CD14-positive monocyte (primary cell): ENCODE measurements around the gene KLHL25. TPM values are rescaled to one million over a fixed set of nuclear protein-coding genes. Genes with fewer than 3 reads are reported as not detected.
"Not testable (repeated sequence)": the region's sequence is repeated elsewhere in the genome, so short reads cannot be mapped to it uniquely, and the experiment has no call there.

Experiments
- DNase-seq, 3 donors: peaks; one replicate each; pipeline ENCODE4 v3.0.0-alpha.2; 2011 to 2022
- H2AFZ ChIP-seq: 2 replicates; pipeline ENCODE4 v1.6.0; 2012; ENCODE audit warnings: mild to moderate bottlenecking, low read depth, low read length, inconsistent platforms; ENCODE audit not compliant: insufficient read depth, poor library complexity, severe bottlenecking
- H3K27ac ChIP-seq, 2 donors: 1 replicate in 1 of 2; 2 replicates in 1 of 2; pipeline ENCODE4 v1.5.1; 2012 to 2013; ENCODE audit warnings: low read length in 2 of 2, control low read depth in 1 of 2, inconsistent platforms in 1 of 2, low read depth in 1 of 2, mild to moderate bottlenecking in 1 of 2
- H3K27me3 ChIP-seq, 2 donors: one replicate each; pipeline versions ENCODE4 v1.6.0 to v1.6.1; 2011 to 2013; ENCODE audit warnings: low read length in 2 of 2; ENCODE audit not compliant: control insufficient read depth in 2 of 2, insufficient read depth in 2 of 2
- H3K36me3 ChIP-seq, 2 donors: replicated peaks in 1 of 2; 1 replicate in 1 of 2; 2 replicates in 1 of 2; pipeline versions ENCODE4 v1.5.1 to v1.6.1; 2012 to 2013; ENCODE audit warnings: low read length in 2 of 2, control low read depth in 1 of 2, inconsistent platforms in 1 of 2, mild to moderate bottlenecking in 1 of 2; ENCODE audit not compliant: insufficient read depth in 2 of 2, control insufficient read depth in 1 of 2
- H3K4me1 ChIP-seq, 2 donors: 1 replicate in 1 of 2; 2 replicates in 1 of 2; pipeline versions ENCODE4 v1.5.1 to v1.6.1; 2012 to 2013; ENCODE audit warnings: low read length in 2 of 2, control low read depth in 1 of 2, inconsistent platforms in 1 of 2, mild to moderate bottlenecking in 1 of 2, moderate library complexity in 1 of 2; ENCODE audit not compliant: insufficient read depth in 2 of 2, control insufficient read depth in 1 of 2
- H3K4me2 ChIP-seq: replicated peaks from 2 replicates; pipeline ENCODE3; 2012; ENCODE audit warnings: low read length, moderate library complexity, mild to moderate bottlenecking; ENCODE audit not compliant: poor library complexity, severe bottlenecking; ENCODE audit errors: extremely low read depth
- H3K4me3 ChIP-seq, 3 experiments: fragments of 200-600 bp in 1 of 3; sonication (generic) in 1 of 3; replicated peaks in 1 of 3; 1 replicate in 2 of 3; 2 replicates in 1 of 3; pipeline ENCODE4 v1.5.1; 2011 to 2013; ENCODE audit warnings: low read length in 3 of 3, mild to moderate bottlenecking in 3 of 3, control low read depth in 2 of 3, low read depth in 2 of 3, inconsistent platforms in 1 of 3, moderate library complexity in 1 of 3
- H3K79me2 ChIP-seq: 2 replicates; pipeline ENCODE4 v1.6.0; 2012; ENCODE audit warnings: mild to moderate bottlenecking, control low read depth, inconsistent platforms, low read length, moderate library complexity; ENCODE audit not compliant: insufficient read depth
- H3K9ac ChIP-seq: 2 replicates; pipeline ENCODE4 v1.6.0; 2017; ENCODE audit warnings: low read length, mild to moderate bottlenecking; ENCODE audit not compliant: insufficient read depth, poor library complexity, severe bottlenecking
- H3K9me3 ChIP-seq, 2 donors: replicated peaks in 1 of 2; 1 replicate in 1 of 2; 2 replicates in 1 of 2; pipeline versions ENCODE4 v1.5.1 to v1.6.1; 2012 to 2013; ENCODE audit warnings: low read length in 2 of 2, control low read depth in 1 of 2; ENCODE audit not compliant: control insufficient read depth in 1 of 2, insufficient read depth in 1 of 2
- H4K20me1 ChIP-seq: 2 replicates; pipeline ENCODE4 v1.6.0; 2012; ENCODE audit warnings: mild to moderate bottlenecking, low read length, control low read depth, moderate library complexity; ENCODE audit not compliant: insufficient read depth
- H3K27ac Mint-ChIP-seq, 7 donors: one replicate each; pipeline ENCODE4 v1.8.0; 2020; ENCODE audit warnings: mild to moderate bottlenecking in 7 of 7, mixed read lengths in 7 of 7, moderate library complexity in 6 of 7, inconsistent platforms in 2 of 7
- H3K27me3 Mint-ChIP-seq, 3 donors: one replicate each; pipeline ENCODE4 v1.8.0; 2021 to 2022; ENCODE audit warnings: low read depth in 3 of 3, mild to moderate bottlenecking in 3 of 3, mixed read lengths in 3 of 3, moderate library complexity in 3 of 3, inconsistent platforms in 1 of 3
- H3K36me3 Mint-ChIP-seq, 2 donors: one replicate each; pipeline ENCODE4 v1.8.0; 2020; ENCODE audit warnings: mixed read lengths in 2 of 2, inconsistent platforms in 1 of 2, mild to moderate bottlenecking in 1 of 2
- H3K4me1 Mint-ChIP-seq: one replicate; pipeline ENCODE4 v1.8.0; 2020; ENCODE audit warnings: mild to moderate bottlenecking, mixed read lengths
- H3K4me3 Mint-ChIP-seq, 2 donors: one replicate each; pipeline ENCODE4 v1.8.0; 2020; ENCODE audit warnings: mild to moderate bottlenecking in 2 of 2, mixed read lengths in 2 of 2, moderate library complexity in 1 of 2
- H3K9me3 Mint-ChIP-seq, 7 donors: one replicate each; pipeline ENCODE4 v1.8.0; 2020 to 2022; ENCODE audit warnings: mixed read lengths in 7 of 7, mild to moderate bottlenecking in 6 of 7, moderate library complexity in 6 of 7, inconsistent platforms in 2 of 7
- CTCF ChIP-seq: fragments of 200-600 bp; IDR thresholded peaks from one replicate; pipeline ENCODE4 v1.8.0; 2022; ENCODE audit warnings: antibody characterized with exemption, mild to moderate bottlenecking
- whole genome bisulfite sequencing: methylation state at CpG from one replicate; pipeline ENCODE4 v1.1.5; 2013; ENCODE audit warnings: missing lambda C conversion rate; ENCODE audit not compliant: insufficient coverage; 5-methylcytosine and 5-hydroxymethylcytosine counted together
- intact Hi-C, 2 donors: fragments of 100-400 bp; cut with micrococcal nuclease; formaldehyde crosslinking; loops; one replicate each; pipeline versions ENCODE4 v1.15.0 to v1.15.1; 2023
- polyA plus RNA-seq, 3 donors: library from polyadenylated mRNA; depleted of rRNA in 1 of 3; unstranded in 2 of 3; stranded (reverse) in 1 of 3; fragments of 300-500 nt in 2 of 3; fragments of >200 nt in 1 of 3; fragmentation: Illumina TruSeq in 2 of 3; gene quantifications; 1 replicate in 2 of 3; 2 replicates in 1 of 3; pipeline ENCODE4 v1.2.3, GENCODE V29; 2012 to 2021

KLHL25 gene
- polyA plus RNA-seq, 3 donors = 0.27 to 0.60 (median 0.40) TPM

DNA sequence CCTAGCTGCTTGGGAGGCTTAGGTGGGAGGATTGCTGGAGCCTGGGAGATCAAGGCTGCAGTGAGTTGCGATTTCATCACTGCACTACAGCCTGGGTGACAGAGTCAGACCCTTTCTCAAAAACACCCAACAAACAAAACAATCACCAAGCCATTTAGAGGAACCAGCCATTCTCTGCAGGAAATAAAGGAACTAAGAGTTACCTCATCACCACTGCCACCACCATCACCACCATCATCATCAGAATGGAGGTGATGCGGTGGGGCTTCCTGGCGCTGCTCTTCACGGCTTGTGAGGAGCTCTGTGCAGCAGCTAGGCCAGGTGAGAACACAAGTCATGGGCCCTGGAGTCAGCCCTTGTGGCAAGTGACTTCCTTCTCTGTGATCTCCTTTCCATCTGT lies 37.7 kb upstream of the KLHL25 start:
- Histone ChIP-seq H3K36me3 (no peaks in the 10 kb centered on the region), H3K4me1 (peaks cover 14% of the 10 kb centered on the region in 2 donors), H3K9me3 (no peaks in the 10 kb centered on the region), H3K4me2 (peak overlapping the region; percentile 34), H3K79me2 (no peaks in the 10 kb centered on the region), H3K4me3 (peak overlapping the region in 1 of 3 experiments; percentile 42), H2AFZ (peak overlapping the region; percentile 26), H4K20me1 (no peaks in the 10 kb centered on the region), H3K27ac (peak overlapping the region; percentile 56 to 71), H3K9ac (no peak overlapping the region), H3K27me3 (no peaks in the 10 kb centered on the region)
- Mint-ChIP-seq H3K9me3 (peaks cover 0 to 2% (median 0%) of the 10 kb centered on the region in 7 donors), H3K4me1 (peaks cover 24% of the 10 kb centered on the region), H3K4me3 (peak overlapping the region in 1 of 2 donors; percentile 33), H3K27ac (peak overlapping the region; percentile 68 to 90 (median 86)), H3K36me3 (no peaks in the 10 kb centered on the region), H3K27me3 (peaks cover 2 to 8% (median 2%) of the 10 kb centered on the region in 3 donors)
- TF ChIP-seq CTCF = no peak
- no CpG with 5 or more reads among the region's 4 CpGs for WGBS
- peak; percentile 79 to 86 (median 83) for DNase-seq
- intact Hi-C loops = no loop called here

GRCh38 chr15:85831415-85832113 lies 36.8 kb upstream of the KLHL25 start:
- intact Hi-C loops = no loop called here
- Histone ChIP-seq H4K20me1 (no peaks in the 10 kb centered on the region), H3K27ac (peak overlapping the region; percentile 56 to 71), H3K27me3 (no peaks in the 10 kb centered on the region), H3K4me1 (peaks cover 14% of the 10 kb centered on the region in 2 donors), H3K9me3 (no peaks in the 10 kb centered on the region), H3K9ac (no peak overlapping the region), H3K79me2 (no peaks in the 10 kb centered on the region), H3K36me3 (no peaks in the 10 kb centered on the region), H2AFZ (no peak overlapping the region), H3K4me3 (peak overlapping the region in 1 of 3 experiments; percentile 42), H3K4me2 (peak overlapping the region; percentile 34)
- Mint-ChIP-seq H3K27me3 (peaks cover 2 to 6% (median 2%) of the 10 kb centered on the region in 3 donors), H3K4me3 (no peak overlapping the region), H3K36me3 (no peaks in the 10 kb centered on the region), H3K4me1 (peaks cover 24% of the 10 kb centered on the region), H3K27ac (peak overlapping the region; percentile 68 to 90 (median 86)), H3K9me3 (peaks cover 0 to 2% (median 0%) of the 10 kb centered on the region in 7 donors)
- no peak for DNase-seq
- 90% methylated on average over 8 of the region's 15 CpGs for WGBS
- peak; percentile 28 for TF ChIP-seq CTCF

GRCh38 chr15:85829754-85830153 lies 35.0 kb upstream of the KLHL25 start:
- WGBS = 100% methylated on average over 3 of the region's 4 CpGs
- not testable (repeated sequence) for H3K9ac ChIP-seq, H3K27me3 Mint-ChIP-seq, H3K27ac ChIP-seq, H4K20me1 ChIP-seq, H2AFZ ChIP-seq, H3K4me3 Mint-ChIP-seq, H3K4me2 ChIP-seq, H3K36me3 Mint-ChIP-seq, H3K9me3 Mint-ChIP-seq, H3K79me2 ChIP-seq, H3K9me3 ChIP-seq, H3K27me3 ChIP-seq, H3K36me3 ChIP-seq, H3K4me3 ChIP-seq
- DNase-seq = peak in 1 of 3 donors; percentile 31
- intact Hi-C loops = loop anchor here in 1 of 2 donors (5.0 kb wide), 1 partner anchor 37 kb away; the partner anchor contains the start of gene KLHL25
- H3K4me1 ChIP-seq = peaks cover 14% of the 10 kb centered on the region in 2 donors
- Mint-ChIP-seq H3K4me1 (peaks cover 23% of the 10 kb centered on the region), H3K27ac (peak overlapping the region in 3 of 7 donors; percentile 50 to 81 (median 75))
